ENCODE data around the gene OR56A1.

The OR56A1 gene

DNA sequence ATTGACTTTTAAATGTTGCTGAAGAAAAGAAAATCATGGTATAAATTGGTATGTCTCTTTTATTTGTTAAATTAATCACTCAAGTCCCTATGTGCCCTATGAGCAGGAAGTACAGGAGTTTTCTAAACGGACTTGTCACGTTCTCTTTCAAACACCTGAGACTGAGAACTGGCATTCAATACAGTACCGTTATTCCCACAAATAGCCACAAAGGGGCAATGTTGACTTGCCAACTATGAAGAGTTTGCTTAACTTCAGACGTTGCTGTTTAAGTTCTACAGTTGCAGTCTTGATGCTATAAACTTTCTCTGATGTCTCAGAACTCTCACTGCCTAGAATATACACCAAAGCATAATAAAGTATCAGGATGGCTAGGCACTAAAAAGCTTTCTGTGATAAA, 7.6 kb downstream of the OR56A1 start:
- no peak for TF ChIP-seq EZH2phosphoT487 (IDR thresholded peaks at IDR 0.05; ENCODE audit: borderline replicate concordance)
- TF ChIP-seq, protein P1, sequence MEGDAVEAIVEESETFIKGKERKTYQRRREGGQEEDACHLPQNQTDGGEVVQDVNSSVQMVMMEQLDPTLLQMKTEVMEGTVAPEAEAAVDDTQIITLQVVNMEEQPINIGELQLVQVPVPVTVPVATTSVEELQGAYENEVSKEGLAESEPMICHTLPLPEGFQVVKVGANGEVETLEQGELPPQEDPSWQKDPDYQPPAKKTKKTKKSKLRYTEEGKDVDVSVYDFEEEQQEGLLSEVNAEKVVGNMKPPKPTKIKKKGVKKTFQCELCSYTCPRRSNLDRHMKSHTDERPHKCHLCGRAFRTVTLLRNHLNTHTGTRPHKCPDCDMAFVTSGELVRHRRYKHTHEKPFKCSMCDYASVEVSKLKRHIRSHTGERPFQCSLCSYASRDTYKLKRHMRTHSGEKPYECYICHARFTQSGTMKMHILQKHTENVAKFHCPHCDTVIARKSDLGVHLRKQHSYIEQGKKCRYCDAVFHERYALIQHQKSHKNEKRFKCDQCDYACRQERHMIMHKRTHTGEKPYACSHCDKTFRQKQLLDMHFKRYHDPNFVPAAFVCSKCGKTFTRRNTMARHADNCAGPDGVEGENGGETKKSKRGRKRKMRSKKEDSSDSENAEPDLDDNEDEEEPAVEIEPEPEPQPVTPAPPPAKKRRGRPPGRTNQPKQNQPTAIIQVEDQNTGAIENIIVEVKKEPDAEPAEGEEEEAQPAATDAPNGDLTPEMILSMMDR (conservative IDR thresholded peaks at IDR 0.05; ENCODE audit: low read length) = peak; percentile 75
- no peak overlapping the region for H3K9ac ChIP-seq (ENCODE audit: low read depth, low read length, poor library complexity, severe bottlenecking)
- H3K9me2 ChIP-seq (replicated peaks; ENCODE audit: low read depth, low read length) = no peaks in the 10 kb centered on the region
- H3K36me3 ChIP-seq (ENCODE audit: insufficient read depth, low read length) = no peaks in the 10 kb centered on the region
- H2AFZ ChIP-seq (ENCODE audit: low read length) = no peak overlapping the region
- H3K4me3 ChIP-seq (ENCODE audit: low read length, poor library complexity, severe bottlenecking) = no peak overlapping the region
- H3K9me3 ChIP-seq (ENCODE audit: insufficient read depth, low read depth, low read length) = no peaks in the 10 kb centered on the region
- H3F3A ChIP-seq (ENCODE audit: low read depth) = no peaks in the 10 kb centered on the region
- H3K79me2 ChIP-seq (ENCODE audit: insufficient read depth, low read length) = no peaks in the 10 kb centered on the region
- no peaks in the 10 kb centered on the region for H3K4me1 ChIP-seq (ENCODE audit: insufficient read depth, low read length, poor library complexity, severe bottlenecking)
- no peak overlapping the region for H3K4me2 ChIP-seq (ENCODE audit: low read depth, low read length, poor library complexity, severe bottlenecking)
- no peaks in the 10 kb centered on the region for H4K20me1 ChIP-seq (ENCODE audit: insufficient read depth, low read length, poor library complexity, severe bottlenecking)
- no peaks in the 10 kb centered on the region for H3K27me3 ChIP-seq (ENCODE audit: insufficient read depth, low read length, poor library complexity, severe bottlenecking)

DNA sequence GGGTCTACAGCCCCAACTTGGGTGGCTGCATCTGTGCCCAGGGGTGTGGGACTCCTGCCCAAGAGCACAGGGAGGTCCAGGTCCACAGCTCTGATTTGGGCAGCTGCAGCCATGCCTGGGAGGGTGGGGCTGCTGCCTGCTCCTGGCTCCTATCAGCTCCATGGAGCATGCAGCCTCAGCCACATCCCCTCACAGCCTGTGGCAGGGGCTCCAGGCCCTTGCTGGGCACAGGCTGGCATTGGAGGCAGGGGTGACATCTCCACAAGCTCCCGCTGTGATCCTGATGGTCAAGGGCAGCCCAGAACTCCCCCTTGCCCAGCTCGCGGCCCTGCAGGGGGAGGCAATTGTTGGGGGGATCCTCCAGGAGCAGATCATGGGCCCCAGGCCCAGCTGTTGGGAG, 17.5 kb downstream of the OR56A1 start:
- Histone ChIP-seq H3F3A (ENCODE audit: low read depth) (no peaks in the 10 kb centered on the region), H3K9ac (ENCODE audit: low read depth, low read length, poor library complexity, severe bottlenecking) (no peak overlapping the region), H3K79me2 (ENCODE audit: insufficient read depth, low read length) (no peaks in the 10 kb centered on the region), H3K36me3 (ENCODE audit: insufficient read depth, low read length) (no peaks in the 10 kb centered on the region), H3K4me3 (ENCODE audit: low read length, poor library complexity, severe bottlenecking) (no peak overlapping the region), H3K4me1 (ENCODE audit: insufficient read depth, low read length, poor library complexity, severe bottlenecking) (no peaks in the 10 kb centered on the region), H3K27me3 (ENCODE audit: insufficient read depth, low read length, poor library complexity, severe bottlenecking) (no peaks in the 10 kb centered on the region), H3K4me2 (ENCODE audit: low read depth, low read length, poor library complexity, severe bottlenecking) (no peak overlapping the region), H2AFZ (ENCODE audit: low read length) (no peak overlapping the region), H4K20me1 (ENCODE audit: insufficient read depth, low read length, poor library complexity, severe bottlenecking) (no peaks in the 10 kb centered on the region), H3K9me2 (replicated peaks; ENCODE audit: low read depth, low read length) (no peaks in the 10 kb centered on the region), H3K9me3 (ENCODE audit: insufficient read depth, low read depth, low read length) (no peaks in the 10 kb centered on the region)
- TF ChIP-seq EZH2phosphoT487 (IDR thresholded peaks at IDR 0.05; ENCODE audit: borderline replicate concordance) = no peak
- TF ChIP-seq, protein P1 (conservative IDR thresholded peaks at IDR 0.05; ENCODE audit: low read length) = no peak

DNA sequence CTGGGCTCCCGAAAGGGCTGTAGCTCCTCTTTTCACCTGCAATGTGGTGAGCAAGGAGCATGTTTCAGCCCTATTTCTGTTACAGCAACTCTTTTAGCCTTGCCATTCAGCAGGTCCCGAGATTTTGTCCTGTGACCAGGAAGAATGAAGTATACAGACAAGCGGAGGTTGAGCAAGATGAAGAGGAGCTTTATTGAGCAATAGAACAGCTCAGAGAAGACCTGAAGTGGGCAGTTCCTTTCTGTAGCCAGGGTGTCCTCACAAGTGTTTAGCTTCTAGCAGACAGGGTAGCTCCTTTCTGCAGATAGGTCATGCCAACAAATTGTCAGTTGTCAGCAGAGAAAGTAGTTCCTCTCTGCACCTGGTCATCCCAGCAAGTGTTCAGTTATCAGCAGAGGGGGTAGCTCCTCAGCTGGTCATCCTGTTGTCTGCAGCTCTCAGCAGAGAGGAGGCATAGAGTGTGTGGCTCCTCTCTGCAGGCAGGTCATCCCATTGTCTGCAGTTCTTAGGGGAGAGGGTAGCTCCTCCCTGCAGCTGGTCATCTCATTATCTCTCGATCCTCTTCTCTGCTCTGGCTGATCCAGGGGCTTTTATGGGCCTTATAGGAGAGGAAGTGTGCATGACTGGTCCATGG, 18.4 kb downstream of the OR56A1 start:
- H3K79me2 ChIP-seq (ENCODE audit: insufficient read depth, low read length) = no peaks in the 10 kb centered on the region
- no peaks in the 10 kb centered on the region for H4K20me1 ChIP-seq (ENCODE audit: insufficient read depth, low read length, poor library complexity, severe bottlenecking)
- no peak overlapping the region for H3K9ac ChIP-seq (ENCODE audit: low read depth, low read length, poor library complexity, severe bottlenecking)
- no peak overlapping the region for H3K4me3 ChIP-seq (ENCODE audit: low read length, poor library complexity, severe bottlenecking)
- H3K4me1 ChIP-seq (ENCODE audit: insufficient read depth, low read length, poor library complexity, severe bottlenecking) = no peaks in the 10 kb centered on the region
- no peak for TF ChIP-seq EZH2phosphoT487 (IDR thresholded peaks at IDR 0.05; ENCODE audit: borderline replicate concordance)
- TF ChIP-seq, protein P1 (conservative IDR thresholded peaks at IDR 0.05; ENCODE audit: low read length) = no peak
- H2AFZ ChIP-seq (ENCODE audit: low read length) = no peak overlapping the region
- H3K9me3 ChIP-seq (ENCODE audit: insufficient read depth, low read depth, low read length) = no peaks in the 10 kb centered on the region
- no peaks in the 10 kb centered on the region for H3K36me3 ChIP-seq (ENCODE audit: insufficient read depth, low read length)
- no peaks in the 10 kb centered on the region for H3K27me3 ChIP-seq (ENCODE audit: insufficient read depth, low read length, poor library complexity, severe bottlenecking)
- no peak overlapping the region for H3K4me2 ChIP-seq (ENCODE audit: low read depth, low read length, poor library complexity, severe bottlenecking)
- no peaks in the 10 kb centered on the region for H3F3A ChIP-seq (ENCODE audit: low read depth)
- H3K9me2 ChIP-seq (replicated peaks; ENCODE audit: low read depth, low read length) = no peaks in the 10 kb centered on the region
